NCI-H526 treated with DMSO at 0.1 percent for 48 hours (cell line): ENCODE measurements around the gene UST.

ENCODE experiments used
- DNase-seq: peaks from one replicate; lab custom pipeline; 2025; lab: John Stamatoyannopoulos, UW

Gene UST

GRCh38 chr6:148803979-148804378 is 57.1 kb downstream of the UST start:
- DNase-seq, result no peak

- no peak for DNase-seq
Observed at GRCh38 chr6:148805777-148806176, 58.9 kb downstream of the UST start.

GRCh38 chr6:148807784-148808183 is 61.0 kb downstream of the UST start:
- no peak for DNase-seq

DNA sequence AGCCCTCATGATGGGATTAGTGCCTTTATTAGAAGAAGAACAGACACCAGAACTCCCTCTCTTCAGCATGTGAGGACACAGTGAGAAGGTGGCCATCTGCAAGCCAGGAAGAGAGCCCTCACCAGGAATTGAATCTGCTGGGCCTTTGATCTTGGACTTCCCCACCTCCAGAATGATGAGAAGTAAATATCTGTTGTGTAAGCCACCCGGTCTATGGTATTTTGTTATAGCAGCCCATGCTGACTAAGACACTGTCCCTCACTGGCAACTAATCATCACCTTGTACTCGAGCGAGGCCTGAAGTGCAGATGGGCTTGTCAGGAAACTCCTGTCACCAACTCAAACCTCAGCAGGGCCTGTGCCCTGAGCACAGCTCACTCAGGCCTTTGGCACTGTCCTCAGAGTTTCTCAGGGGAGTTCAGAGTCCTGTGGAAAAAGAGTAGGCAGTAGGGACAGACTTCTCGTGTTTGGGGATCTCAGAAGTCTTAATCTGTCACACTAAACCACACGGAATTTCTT is 62.0 kb downstream of the UST start:
- no peak for DNase-seq

- DNase-seq, result no peak
Observed at GRCh38 chr6:148811459-148811858, 64.6 kb downstream of the UST start.

DNA sequence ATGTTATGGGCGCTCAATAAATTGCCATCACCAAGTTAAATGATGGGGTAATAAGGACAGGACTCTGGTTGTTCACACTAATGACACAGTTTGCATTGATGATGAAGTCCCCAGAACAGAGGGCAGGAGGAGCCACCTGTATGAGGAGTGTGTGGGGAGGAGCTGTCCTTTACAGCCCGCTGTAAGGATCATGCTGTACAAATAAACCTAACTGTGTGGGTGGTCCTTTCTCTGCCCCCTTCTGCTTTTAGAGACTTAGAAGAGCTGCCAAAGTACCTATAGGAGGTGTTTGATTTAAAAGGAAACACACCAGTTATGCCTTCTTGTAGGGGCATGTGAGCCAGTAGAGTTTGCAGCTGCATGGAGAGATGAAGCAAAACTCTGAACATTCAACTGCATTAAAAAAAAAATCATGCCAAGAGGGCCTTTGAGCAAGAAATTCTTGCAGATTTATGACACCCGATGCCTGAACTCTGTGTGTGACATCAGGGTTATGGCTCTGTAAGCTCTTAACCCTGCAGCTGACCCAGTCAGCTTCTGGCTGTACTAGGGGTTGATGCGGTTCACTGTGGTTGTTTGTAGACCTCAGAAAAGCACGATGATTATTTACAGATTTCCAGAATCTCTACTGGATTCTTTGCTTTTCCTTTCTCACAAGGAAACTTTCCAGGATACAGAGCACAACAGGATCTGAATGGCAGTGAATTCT is 67.4 kb downstream of the UST start:
- no peak for DNase-seq

DNA sequence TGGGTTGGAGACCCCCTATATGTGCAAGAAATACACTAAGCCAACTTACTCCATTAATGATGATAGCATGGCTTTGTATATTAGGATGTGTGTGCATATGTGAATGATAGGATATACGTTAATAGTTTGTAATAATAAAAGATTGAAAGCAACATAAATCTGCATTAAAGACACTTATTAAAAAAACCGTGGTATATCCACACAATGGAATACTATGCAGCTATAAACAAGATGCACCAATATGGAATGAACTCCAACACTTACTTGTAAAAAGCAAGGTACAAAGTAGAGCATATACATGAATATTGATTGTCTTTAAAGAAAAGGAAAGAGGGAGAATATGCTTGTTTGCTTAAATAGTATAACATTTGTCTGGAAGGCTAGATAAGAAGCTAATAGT is 68.0 kb downstream of the UST start:
- DNase-seq, result no peak

DNA sequence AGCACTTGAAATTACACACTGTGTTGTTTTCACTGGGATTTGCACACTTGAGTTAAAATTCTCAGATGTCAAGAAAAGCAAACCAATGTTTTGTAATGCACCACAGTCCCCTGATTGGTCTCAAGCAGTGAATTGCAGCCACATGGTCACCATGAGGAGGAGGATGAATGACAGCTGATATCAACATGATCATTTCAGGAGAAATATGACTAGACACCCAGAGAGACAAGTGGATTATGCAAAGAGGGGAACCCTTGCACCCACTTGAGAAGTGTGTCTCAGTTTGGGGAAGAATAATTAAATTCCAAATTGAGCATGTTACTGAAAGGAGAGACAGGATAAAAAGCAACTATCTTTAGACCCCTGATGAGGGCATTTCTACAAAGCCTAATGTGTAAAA is 69.3 kb downstream of the UST start:
- DNase-seq, result no peak

DNA sequence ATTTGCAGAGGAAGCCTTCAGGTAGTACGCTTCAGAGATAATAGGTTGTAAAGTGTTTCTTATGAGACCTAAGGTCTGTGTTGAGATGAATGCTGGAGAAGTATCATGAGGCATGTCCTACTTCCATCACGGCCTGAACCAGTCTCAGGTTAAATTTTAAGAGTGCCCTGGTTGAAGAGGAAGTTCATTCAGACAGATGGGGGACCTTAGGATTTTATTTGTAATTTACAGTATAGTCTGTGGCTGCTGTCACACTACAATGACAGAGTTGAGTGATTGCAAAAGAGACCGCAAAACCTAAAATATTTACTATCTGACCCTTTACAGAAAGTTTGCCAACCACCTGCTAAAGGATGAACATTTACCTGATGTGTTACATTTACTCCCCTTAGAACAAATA is 70.9 kb downstream of the UST start:
- no peak for DNase-seq

- DNase-seq, result no peak
Observed at GRCh38 chr6:148818939-148819575, 72.2 kb downstream of the UST start.

DNA sequence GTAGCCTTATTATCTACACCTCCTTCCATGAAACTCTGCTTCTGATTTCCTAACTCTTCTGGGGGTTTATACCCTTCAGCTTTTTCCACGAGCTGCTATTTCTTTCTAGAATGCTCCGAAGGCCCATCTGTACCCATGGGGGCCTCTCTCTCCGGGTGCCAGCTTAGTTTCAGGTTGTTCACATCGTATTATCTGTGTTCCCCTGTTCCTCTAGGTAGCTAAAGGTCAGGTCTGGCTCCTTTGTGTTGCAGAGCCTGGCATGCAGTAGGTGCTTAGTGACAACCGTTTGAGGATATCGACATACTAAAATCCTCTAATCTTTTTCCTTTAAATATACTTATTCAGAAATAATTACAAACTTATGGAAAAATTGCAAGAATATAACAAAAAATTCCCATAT is 73.0 kb downstream of the UST start:
- no peak for DNase-seq

DNA sequence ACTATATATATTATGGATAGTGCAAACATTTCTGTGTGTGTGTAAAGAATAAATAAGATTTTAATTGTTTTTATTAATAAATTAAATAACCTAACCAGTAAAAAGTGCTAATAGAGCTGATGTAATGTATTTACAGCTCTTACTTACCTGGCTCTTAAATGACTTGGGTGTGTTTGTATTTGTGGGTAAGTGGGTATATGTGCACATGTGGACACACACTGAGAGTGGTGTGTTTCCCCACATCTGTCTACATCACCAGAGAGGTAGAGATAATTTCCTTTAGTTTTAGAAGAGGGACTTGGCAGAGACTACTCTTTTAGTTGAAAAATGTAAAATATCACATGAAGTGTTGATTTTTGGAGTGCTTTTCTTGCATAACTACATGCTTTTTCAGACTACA is 76.0 kb downstream of the UST start:
- DNase-seq, result no peak

GRCh38 chr6:148824291-148824690 is 77.5 kb downstream of the UST start:
- no peak for DNase-seq

- DNase-seq, result no peak
Observed at GRCh38 chr6:148824960-148825359, 78.1 kb downstream of the UST start.

DNA sequence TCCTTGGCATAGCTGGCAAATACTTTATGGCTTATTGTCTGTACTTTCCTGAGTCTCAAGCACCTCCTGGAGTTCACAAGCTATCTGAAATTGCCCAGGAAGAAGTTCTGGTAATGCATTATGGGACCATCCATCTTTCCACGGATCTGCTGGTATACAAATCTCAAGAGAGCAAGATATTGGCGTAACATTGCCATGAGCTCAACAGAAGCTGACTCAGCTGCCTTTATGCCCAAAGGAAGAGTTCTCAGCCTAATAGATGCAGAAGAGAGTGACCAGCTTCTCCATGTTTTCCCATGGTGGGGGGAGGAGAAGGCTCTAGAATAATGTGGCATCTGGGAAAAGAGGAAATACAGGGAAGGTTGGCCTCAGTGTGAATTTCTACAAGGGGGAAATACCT is 78.7 kb downstream of the UST start:
- DNase-seq, result no peak

DNA sequence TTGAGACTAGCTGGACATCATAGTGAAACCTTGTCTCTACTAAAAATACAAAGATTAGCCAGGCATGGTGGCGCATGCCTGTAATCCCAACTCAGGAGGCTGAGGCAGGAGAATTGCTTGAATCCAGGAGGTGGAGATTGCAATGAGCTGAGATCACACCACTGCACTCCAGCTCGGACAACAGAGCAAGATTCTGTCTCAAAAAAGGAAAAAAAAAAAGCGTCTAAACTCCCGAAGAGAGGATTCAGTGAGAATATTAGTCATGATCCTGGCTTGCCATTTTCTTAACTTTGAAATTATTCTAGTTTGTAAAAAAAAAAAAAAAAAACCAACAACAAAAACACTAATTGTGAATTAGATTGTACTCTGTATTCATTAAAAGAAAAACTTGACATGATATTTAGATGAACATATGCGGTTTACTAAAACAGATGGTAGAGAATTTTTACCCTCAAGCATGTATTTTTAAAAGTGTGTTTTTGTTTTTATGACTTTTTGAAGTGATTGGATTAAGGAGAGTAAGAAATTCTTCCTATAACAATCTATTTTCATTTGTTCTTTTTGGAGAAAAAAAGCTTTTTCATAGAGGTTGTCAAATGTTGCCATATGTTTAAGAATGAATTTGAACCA is 80.7 kb downstream of the UST start:
- no peak for DNase-seq

DNA sequence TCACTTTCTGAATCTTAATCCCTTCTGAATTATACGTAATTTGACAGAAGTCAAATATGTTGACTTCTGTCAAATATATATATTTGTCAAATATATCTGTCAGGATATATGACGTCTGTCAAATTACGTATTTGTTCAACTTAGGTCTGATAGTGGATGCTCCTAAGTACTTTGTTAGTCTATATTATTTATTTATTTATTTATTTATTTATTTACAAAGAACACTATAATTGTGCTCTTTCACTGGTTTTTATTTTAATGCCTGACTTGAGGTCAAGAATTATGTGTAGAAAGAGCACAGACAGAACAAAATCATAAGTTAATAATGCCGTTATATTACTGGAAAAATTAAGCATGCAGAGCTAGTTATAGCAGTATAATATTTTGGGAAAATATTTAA is 81.2 kb downstream of the UST start:
- no peak for DNase-seq

DNA sequence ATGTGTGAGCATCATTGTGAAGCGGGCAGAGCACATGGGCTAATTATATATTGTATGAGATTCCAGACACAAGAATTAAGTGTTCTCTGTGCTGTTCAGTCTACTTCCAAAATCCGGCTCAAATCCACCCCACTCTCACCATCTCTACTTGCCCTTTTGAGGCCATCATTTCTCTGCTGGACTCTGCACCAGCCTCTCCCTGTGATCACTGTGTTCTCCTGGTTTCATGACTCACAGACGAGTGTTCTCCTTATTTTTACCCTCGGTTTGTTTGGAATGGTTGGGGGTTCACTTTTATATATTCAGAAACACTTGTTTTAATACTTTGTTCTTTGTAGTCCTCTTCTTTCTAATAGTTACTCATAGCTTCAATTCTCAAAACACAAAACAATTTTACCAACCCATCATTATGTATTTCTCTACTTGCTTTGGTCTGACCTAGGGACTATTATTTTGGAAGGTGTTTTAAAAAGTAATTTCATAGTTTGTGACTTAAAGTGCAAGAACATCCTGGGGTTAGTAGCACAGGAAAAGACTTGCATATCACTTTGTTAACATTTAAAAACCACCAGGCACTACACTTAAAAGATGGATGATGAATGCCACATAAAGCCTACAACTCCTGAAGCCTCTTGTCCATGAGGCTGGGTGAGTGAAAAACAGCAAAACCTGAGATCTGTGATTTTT is 82.7 kb downstream of the UST start:
- no peak for DNase-seq

GRCh38 chr6:148830614-148831013 is 83.8 kb downstream of the UST start:
- DNase-seq, result no peak

GRCh38 chr6:148831064-148831463 is 84.2 kb downstream of the UST start:
- no peak for DNase-seq

DNA sequence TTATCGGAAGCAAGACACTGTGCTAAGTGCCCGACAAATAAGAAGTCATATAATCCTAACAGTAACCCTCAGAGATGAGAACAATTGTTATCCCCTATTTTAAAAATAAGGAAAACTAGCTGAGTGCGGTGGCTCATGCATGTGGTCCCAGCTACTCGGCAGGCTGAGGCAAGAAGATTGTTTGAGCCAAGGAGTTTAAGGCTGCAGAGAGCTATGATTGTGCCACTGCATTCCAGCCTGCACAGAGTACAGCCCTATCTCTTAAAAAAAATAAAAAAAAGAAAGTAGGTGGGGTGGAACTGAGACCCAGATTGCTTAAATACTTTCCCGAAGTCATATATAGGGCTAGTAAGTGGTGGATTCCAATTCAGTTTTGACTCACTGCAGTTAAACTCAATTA is 84.7 kb downstream of the UST start:
- DNase-seq, result no peak

GRCh38 chr6:148835920-148836441 is 89.2 kb downstream of the UST start:
- no peak for DNase-seq

- no peak for DNase-seq
Observed at GRCh38 chr6:148836751-148837150, 89.9 kb downstream of the UST start.
